NCI-H446 treated with DMSO at 0.1 percent for 48 hours (cell line): ENCODE results near the gene RNF41.
"Not testable (repeated sequence)": the region's sequence is repeated elsewhere in the genome, so short reads cannot be mapped to it uniquely, and the experiment has no call there.

Experiments
- DNase-seq: peaks from one replicate; lab custom pipeline; 2025; lab: John Stamatoyannopoulos, UW

Gene RNF41

DNA sequence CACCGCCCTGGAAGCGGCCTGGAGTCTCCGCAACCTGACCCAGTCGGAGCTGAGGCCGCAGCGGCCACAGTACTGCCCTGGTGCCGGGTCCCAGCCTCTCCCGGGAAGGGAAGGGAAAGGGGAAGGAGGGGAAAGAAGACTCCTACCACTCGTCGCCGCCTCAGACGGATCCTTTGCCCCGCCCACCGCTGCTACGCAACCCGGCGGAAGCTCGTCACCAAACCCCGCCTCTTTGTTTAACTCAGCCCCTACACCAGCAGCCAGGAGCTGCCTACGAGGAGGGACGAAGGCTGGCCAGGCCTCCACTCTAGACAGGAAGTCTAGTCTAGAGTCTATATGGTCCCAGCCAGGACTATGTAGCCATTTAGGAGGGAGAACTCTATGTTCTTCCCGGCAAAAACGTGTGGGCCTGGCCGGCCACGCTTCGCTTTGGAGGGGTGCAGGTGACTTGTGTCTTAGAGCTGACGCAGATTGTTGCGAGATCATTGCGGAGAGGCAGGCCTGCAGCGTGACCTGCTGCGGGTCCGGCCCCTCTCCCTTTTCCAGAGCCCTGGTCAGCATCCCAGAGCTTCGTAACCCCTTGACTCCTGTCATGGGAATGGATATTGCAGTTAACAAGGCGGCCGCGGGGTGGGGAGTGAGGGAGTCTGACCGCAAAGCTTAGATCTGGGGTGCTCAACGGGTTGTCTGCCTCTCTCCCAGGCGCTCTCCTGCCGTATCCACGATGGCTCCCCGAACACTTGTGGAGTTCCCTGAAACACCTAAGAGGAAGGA lies at the start of gene RNF41:
RNF41 (minus strand) TSS at position 166 of the 774 bp plus-strand sequence. CDS start 7,875 bp downstream, outside the sequence.
- peak; percentile 93 for DNase-seq

DNA sequence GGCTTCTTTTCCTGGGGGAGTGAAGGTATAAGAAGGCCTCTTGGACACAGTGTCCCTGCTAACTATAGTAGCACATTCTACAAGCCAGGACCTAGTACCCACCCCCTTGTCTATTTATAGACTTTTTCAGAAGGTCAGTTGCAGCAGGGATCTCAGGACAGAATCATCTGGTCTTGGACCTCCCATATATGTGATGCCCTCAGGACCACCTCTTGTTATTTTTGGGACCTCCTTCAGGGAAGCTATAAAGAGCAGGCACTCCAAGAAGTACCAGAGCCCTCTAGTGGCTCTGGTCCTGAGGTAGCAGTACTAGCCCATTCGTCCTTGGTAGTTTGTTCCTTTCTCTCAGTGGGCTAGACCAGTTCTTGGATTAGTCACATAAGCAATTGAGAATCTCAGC lies 49.3 kb upstream of the RNF41 start:
- DNase-seq, result no peak

DNA sequence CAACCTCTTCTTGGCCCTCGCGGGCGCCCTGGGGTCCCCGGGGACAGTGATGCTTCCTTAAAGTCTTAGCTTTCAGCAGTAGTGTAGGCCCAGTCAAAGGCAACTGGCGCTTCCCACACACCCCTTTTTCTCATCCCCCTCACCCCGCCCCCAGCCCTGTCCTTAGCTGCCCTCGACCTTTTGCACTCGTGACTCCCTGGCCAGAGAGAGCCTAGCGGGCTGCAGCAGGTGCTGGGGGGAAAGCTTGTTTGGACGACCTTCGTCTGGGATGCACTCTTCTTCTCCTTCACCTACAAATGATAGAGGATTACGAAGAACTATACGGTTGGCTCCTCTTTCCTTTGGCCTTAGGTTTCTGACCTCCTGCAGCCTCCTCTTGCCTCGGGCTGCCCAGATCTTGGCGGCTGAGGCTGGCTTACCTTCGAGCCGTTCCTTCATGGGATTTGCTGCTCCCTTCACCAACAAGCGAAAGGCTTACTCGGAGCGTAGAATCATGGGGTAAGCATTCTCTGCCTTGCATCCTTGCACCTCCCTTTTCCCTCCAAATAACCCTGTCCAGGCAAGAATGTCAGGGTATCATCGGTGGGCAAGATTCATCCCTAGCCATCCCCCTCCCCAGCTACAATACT lies 45.8 kb upstream of the RNF41 start:
- DNase-seq, result no peak

- DNase-seq, result peak; percentile 70
Observed at GRCh38 chr12:56266693-56267442, 45.1 kb upstream of the RNF41 start, which contains the start of gene COQ10A. COQ10A (plus strand) TSS chr12:56266942; CDS start chr12:56267119, 177 bp downstream.

- DNase-seq, result not testable (repeated sequence)
Observed at GRCh38 chr12:56266068-56266692, 44.5 kb upstream of the RNF41 start.

DNA sequence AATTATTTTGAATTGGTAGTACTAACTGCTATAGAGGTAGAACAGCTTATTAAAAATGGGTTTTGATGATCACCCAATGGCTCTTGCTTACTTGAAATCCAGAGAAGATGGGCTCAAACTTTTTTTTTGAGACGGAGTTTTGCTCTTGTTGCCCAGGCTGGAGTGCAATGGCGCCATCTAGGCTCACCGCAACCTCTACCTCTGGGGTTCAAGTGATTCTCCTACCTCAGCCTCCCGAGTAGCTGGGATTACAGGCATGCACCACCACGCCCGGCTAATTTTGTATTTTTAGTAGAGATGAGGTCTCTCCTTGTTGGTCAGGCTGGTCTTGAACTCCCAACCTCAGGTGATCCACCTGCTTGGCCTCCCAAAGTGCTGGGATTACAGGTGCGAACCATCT lies 41.2 kb upstream of the RNF41 start:
- not testable (repeated sequence) for DNase-seq

GRCh38 chr12:56261503-56262232 lies 39.9 kb upstream of the RNF41 start:
- no peak for DNase-seq

DNA sequence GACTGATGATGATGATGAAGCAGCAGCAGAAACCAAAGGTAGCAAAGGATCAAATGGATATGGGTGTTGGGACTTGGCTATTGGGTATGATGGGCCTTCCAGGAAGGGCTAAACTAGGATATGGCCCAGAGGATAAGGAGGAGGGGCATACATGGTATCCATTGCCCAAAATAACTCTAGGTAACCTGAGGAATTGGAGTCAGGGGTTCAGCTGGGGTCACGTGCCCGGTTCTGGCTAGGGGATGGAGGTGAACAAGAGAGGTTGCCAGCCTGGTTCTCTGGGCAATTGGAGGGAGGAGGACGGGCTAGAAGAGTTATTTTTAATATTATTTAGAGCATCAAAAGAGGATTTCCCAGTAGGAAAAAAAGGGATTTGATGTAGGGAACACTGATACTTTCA lies 39.2 kb upstream of the RNF41 start:
- DNase-seq, result no peak

GRCh38 chr12:56260380-56260779 lies 38.7 kb upstream of the RNF41 start:
- DNase-seq, result no peak

DNA sequence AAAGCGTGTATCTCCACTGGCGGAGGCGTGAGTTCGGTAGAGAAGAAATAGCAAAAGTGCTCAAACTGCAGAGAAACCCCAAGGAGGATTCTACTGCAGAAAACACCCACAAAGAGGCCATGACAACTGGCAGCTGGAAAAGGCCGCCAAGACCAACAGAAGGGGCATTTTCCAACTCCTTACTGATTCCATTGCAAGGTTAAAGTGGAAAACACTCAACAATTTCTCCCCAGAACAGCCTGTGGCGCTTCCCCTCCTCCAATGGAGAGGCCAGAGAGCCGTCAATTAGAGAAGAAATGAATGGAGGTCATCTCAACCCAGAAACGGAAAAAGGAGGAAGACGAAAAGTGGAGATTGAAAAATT lies 37.1 kb upstream of the RNF41 start:
- no peak for DNase-seq

DNA sequence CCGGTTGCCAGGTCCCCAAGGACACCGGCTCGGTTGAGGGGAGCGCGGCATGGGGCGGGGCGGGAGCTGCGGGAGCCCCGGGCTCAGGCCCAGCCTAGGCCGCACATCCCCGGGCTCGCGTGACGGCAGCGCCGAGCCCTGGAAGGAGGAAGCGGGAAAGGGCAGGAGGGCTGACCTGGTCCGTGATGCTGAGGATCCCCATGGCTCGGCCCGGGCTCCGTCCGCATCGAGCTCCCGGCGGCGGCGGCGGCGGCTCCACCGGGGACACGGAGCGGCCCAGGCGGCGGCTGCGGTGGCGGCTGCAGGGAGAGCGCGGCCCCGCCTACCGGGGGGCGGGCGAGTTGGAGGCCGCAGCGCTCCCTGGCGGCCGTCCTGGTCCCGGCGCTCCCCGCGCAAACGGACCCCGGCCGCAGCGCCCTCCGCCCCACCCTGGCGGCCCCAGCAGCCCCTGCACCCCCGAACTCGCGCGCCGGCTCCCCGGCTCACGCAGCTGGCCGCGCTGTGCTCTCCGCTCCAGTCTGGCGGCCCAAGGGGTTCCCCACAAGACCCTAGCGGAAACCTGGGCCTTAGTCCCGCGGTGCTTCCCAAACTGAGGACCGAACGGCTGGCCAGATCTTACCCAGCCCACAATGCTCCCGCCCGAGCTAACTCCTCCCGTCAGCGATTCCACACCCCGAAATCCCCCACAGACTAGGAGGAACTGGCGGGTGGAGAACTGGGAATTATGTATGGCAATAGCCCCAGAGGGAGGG lies 36.5 kb upstream of the RNF41 start, which contains the start of gene ANKRD52:
ANKRD52 (minus strand) TSS at position 317 of the 752 bp plus-strand sequence; CDS start at position 202, 115 bp downstream.
- peak; percentile 12 for DNase-seq

DNA sequence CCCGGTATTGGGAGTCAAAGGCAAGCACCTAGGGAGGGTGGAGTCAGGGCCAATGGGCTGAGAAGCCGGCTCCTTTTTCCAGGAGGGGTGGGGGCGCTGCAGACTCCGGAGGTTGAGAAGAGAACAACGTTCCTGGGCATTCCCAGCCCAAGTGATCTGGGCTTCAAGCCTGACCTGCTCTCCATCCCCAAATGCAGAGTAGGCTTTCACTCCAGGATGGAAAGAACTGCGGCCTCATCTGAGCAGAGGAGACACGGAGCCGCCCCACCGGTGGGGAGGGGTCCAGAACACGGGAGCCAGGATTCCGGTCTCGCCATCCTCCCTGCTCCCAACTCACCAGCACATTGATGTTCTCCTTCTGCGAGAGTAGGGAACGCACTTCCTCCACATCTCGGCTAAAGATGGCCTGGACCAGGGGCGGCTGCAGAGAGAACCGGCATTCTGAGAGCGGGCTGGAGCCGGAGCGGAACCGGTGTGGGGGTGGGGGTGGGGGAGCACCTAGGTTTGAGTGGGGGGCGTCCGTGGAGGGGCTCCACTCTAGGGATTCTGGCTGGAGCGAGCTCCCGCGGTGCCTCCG lies 35.9 kb upstream of the RNF41 start:
- no peak for DNase-seq

DNA sequence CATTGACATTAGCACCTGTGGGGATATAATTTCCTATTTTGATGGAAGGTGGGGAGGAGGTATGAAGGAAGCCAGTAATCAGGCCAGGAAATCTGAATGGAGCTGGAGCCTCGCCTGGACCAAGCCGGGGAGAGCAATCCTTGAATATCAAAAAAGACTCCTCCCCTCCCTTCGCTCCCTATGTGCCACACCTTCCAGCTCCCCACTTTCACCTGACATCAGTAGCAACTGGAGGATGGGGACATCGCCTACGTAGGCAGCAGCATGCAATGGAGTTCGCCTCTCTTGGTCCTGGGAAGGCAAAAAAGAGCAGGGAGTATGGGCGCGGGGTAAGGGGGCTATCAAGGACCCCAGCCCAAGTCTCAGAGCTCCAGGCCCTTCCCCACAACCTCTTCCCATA lies 35.3 kb upstream of the RNF41 start:
- DNase-seq, result no peak

- DNase-seq, result peak; percentile 9
Observed at GRCh38 chr12:56256326-56256960, 34.7 kb upstream of the RNF41 start.

DNA sequence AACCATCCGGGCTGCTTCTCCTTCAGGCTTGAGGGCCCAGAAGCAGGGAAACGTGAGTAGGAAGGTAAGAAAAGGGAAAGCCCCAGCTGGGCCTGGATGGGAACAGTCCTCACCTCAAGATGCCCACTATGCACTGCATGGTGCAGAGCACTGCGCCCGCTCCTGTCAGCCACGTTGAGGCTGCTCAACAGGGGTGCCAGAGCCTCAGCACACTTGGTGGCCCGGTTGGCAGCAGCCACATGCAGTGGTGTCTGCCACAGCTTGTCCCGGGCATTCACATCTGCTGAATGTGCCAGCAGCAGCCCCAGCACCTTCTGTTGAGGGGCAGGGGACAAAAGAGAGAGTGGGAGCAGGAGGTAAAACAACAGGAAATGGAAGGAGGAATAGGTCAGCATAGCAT lies 33.9 kb upstream of the RNF41 start:
- no peak for DNase-seq

DNA sequence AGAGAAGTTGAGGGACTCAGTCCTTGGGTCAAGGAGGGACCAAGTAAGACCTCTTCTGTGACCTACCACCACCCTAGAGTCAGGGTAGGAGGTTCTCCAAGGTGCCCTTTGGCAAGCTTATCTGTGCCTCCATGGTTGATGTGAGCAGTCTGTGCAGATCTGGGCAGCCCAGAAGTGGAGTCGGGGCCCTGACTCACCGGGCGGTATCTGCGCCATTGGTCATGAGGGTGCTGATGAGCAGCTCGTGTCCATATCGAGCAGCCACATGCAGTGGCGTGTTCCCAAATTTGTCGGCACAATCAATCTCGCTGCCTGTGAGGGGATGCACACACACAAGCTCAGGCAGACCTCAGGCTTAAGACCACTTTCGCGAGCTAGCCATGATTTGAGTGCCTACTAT lies 31.4 kb upstream of the RNF41 start:
- DNase-seq, result no peak

DNA sequence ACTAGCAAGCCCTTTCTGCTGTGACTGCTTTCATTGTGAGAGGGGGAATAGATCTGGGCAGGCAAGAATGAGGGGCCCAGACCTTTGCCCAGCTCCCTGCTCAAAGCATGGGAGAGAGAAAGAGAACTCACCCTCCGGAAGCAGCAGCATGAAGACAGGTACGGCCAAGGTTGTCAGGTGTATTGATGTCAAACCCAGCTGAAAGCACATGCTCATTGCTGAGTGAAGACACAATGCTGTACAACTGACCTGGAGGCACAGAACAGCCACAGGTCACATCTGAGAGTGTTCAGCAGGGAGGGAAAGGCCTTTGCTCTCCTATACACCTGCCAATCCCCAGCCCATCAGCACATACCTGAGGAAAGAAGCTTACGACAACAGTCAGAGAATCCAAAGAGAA lies 30.9 kb upstream of the RNF41 start:
- no peak for DNase-seq

DNA sequence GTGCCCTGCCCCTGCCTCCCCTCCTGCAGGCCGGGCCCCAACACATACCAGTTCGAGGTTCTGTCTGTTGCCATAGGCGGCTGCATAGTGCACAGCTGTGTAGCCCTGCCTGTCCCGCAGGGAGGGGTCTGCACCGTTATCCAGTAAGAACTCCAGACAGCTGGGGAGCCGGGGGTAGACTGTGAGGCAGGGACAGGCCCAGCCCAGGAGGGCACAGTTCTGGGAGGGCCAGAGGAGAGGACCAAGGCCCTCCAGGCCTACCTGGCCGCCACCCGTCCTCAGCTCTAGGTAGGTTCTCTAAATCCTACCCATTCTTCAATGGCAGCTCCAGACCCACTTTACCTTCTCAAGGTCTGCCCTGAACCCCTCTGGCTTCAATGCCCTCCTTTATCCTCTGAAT lies 27.0 kb upstream of the RNF41 start:
- no peak for DNase-seq

DNA sequence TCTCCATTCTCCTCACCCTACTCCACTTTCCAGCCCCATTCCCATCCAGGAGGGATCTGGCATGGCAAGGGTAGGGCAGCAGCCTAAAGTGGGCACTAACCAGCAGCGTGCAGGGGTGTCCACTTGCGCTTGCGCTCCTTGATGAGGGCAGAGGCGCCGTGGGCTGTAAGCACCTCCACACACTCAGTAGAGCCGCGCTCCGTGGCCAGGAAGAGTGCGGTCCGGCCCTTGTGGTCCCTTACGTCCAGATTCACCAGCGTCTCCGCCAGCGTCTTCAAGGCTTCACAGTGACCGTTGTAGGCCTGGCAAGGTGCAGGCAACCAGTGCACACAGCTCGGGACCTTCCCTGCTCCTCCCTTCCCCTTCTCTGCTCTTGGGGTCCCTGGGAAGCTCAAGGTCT lies 26.2 kb upstream of the RNF41 start:
- no peak for DNase-seq

GRCh38 chr12:56244494-56244893 lies 22.8 kb upstream of the RNF41 start:
- no peak for DNase-seq
